Gastroesophageal sphincter (tissue), 3 donors: ENCODE measurements around the gene ANKRD55.

Experiments
- CTCF ChIP-seq, 4 experiments: fragments of 200-600 bp in 2 of 4; fragments of 450-650 bp in 2 of 4; sonication (generic) in 1 of 4; IDR thresholded peaks; one replicate each; pipeline ENCODE4 v1.5.1; 2017 to 2019; ENCODE audit warnings: antibody characterized with exemption in 4 of 4, mild to moderate bottlenecking in 2 of 4, moderate library complexity in 2 of 4
- POLR2A ChIP-seq, 2 donors: fragments of 450-650 bp; IDR thresholded peaks; one replicate each; pipeline ENCODE4 v1.6.1; 2017; ENCODE audit warnings: antibody characterized with exemption in 2 of 2, mild to moderate bottlenecking in 2 of 2, moderate library complexity in 1 of 2

- TF ChIP-seq CTCF (IDR thresholded peaks at IDR 0.05), result no peak
- TF ChIP-seq POLR2A (IDR thresholded peaks at IDR 0.05), result no peak
These were observed 143.9 kb downstream of the ANKRD55 start for GRCh38 chr5:56088967-56089829.
